Progenitor cell of endocrine pancreas (in vitro differentiated cells): ENCODE results near the gene RHOT2. TPM values are rescaled to one million over a fixed set of nuclear protein-coding genes. Genes with fewer than 3 reads are reported as not detected.
A peak's percentile ranks its signal among the peaks of the same experiment; 100 is the strongest.

ENCODE experiments used
- DNase-seq: peaks from one replicate; pipeline ENCODE4 v3.0.0; 2021; ENCODE audit warnings: low spot score; ENCODE audit not compliant: unreplicated experiment
- H3K27ac Mint-ChIP-seq: 2 replicates; pipeline ENCODE4 v1.8.0; 2021; ENCODE audit warnings: mild to moderate bottlenecking, moderate library complexity, mixed read lengths
- H3K27me3 Mint-ChIP-seq: 2 replicates; pipeline ENCODE4 v1.8.0; 2021; ENCODE audit warnings: mixed read lengths
- H3K36me3 Mint-ChIP-seq: 2 replicates; pipeline ENCODE4 v1.8.0; 2022; ENCODE audit warnings: mixed read lengths; ENCODE audit not compliant: insufficient read depth
- H3K4me1 Mint-ChIP-seq: 2 replicates; pipeline ENCODE4 v1.8.0; 2021; ENCODE audit warnings: low read depth, mixed read lengths
- H3K4me3 Mint-ChIP-seq: 2 replicates; pipeline ENCODE4 v1.8.0; 2021; ENCODE audit warnings: low read depth, mild to moderate bottlenecking, moderate library complexity, mixed read lengths
- H3K9me3 Mint-ChIP-seq: 2 replicates; pipeline ENCODE4 v1.8.0; 2021; ENCODE audit warnings: low read depth, mixed read lengths
- CTCF ChIP-seq: fragments of 200-600 bp; sonication (generic); IDR thresholded peaks from one replicate; pipeline ENCODE4 v1.5.0; 2021; ENCODE audit warnings: antibody characterized with exemption, mild to moderate bottlenecking; ENCODE audit not compliant: unreplicated experiment
- total RNA-seq: library from RNA; stranded (reverse); gene quantifications from 2 replicates; pipeline ENCODE4 v1.2.1, GENCODE V29; 2021

The RHOT2 gene
- total RNA-seq, 1 donor from 2014 or later = 153 TPM

GRCh38 chr16:642189-643049 is 25.5 kb upstream of the RHOT2 start:
- no peak for TF ChIP-seq CTCF
- Mint-ChIP-seq H3K9me3 (no peaks in the 10 kb centered on the region), H3K36me3 (peaks cover 2% of the 10 kb centered on the region), H3K27me3 (no peaks in the 10 kb centered on the region), H3K27ac (no peak overlapping the region), H3K4me3 (peak overlapping the region; percentile 68), H3K4me1 (peaks cover 7% of the 10 kb centered on the region)
- no peak for DNase-seq

GRCh38 chr16:643050-643368 is 24.9 kb upstream of the RHOT2 start:
- H3K4me3 Mint-ChIP-seq = peak overlapping the region; percentile 68

GRCh38 chr16:644556-644955 is 23.4 kb upstream of the RHOT2 start:
- Mint-ChIP-seq H3K9me3 (no peaks in the 10 kb centered on the region), H3K36me3 (peaks cover 2% of the 10 kb centered on the region), H3K4me1 (peaks cover 3% of the 10 kb centered on the region), H3K27me3 (no peaks in the 10 kb centered on the region), H3K27ac (no peak overlapping the region), H3K4me3 (peak overlapping the region; percentile 62)
- no peak for TF ChIP-seq CTCF
- no peak for DNase-seq

More at GRCh38 chr16:643050-643368, 24.9 kb upstream of the RHOT2 start:
- no peak for DNase-seq
- Mint-ChIP-seq H3K27ac (no peak overlapping the region), H3K4me1 (peaks cover 4% of the 10 kb centered on the region), H3K36me3 (peaks cover 2% of the 10 kb centered on the region), H3K27me3 (no peaks in the 10 kb centered on the region), H3K9me3 (no peaks in the 10 kb centered on the region)
- TF ChIP-seq CTCF = no peak

GRCh38 chr16:645852-646678 is 21.9 kb upstream of the RHOT2 start:
- TF ChIP-seq CTCF = no peak
- Mint-ChIP-seq H3K27ac (no peak overlapping the region), H3K9me3 (no peaks in the 10 kb centered on the region), H3K36me3 (peaks cover 2% of the 10 kb centered on the region), H3K27me3 (no peaks in the 10 kb centered on the region), H3K4me1 (peaks cover 4% of the 10 kb centered on the region), H3K4me3 (no peak overlapping the region)
- no peak for DNase-seq

- no peak overlapping the region for H3K4me3 Mint-ChIP-seq
- no peak for DNase-seq
- H3K27ac Mint-ChIP-seq = peak overlapping the region; percentile 77
- peaks cover 2% of the 10 kb centered on the region for H3K36me3 Mint-ChIP-seq
- H3K4me1 Mint-ChIP-seq = peaks cover 4% of the 10 kb centered on the region
- no peak for TF ChIP-seq CTCF
- no peaks in the 10 kb centered on the region for H3K27me3 Mint-ChIP-seq
- no peaks in the 10 kb centered on the region for H3K9me3 Mint-ChIP-seq
These were observed 21.2 kb upstream of the RHOT2 start for GRCh38 chr16:646679-647172.
